SJCRH30 (cell line): Measurements from ENCODE around the gene AHI1. TPM values are rescaled to one million over a fixed set of nuclear protein-coding genes. Genes with fewer than 3 reads are reported as not detected.
"Not testable (repeated sequence)": the region's sequence is repeated elsewhere in the genome, so short reads cannot be mapped to it uniquely, and the experiment has no call there.

ENCODE experiments used
- DNase-seq, 2 experiments: peaks; one replicate each; pipeline ENCODE4 v3.0.0-alpha.2; 2015 to 2020
- H3K27ac ChIP-seq: fragments of 250-450 bp; sonication (Bioruptor Pico); 2 replicates; pipeline ENCODE4 v1.5.1; 2020; ENCODE audit warnings: mild to moderate bottlenecking, moderate library complexity
- H3K27me3 ChIP-seq: fragments of 250-450 bp; sonication (Bioruptor Pico); 2 replicates; pipeline ENCODE4 v1.5.1; 2020; ENCODE audit warnings: mild to moderate bottlenecking, moderate library complexity
- H3K36me3 ChIP-seq: fragments of 250-450 bp; sonication (Bioruptor Pico); 2 replicates; pipeline ENCODE4 v1.5.1; 2020; ENCODE audit warnings: mild to moderate bottlenecking, moderate library complexity
- H3K4me1 ChIP-seq: fragments of 250-450 bp; sonication (Bioruptor Pico); 2 replicates; pipeline ENCODE4 v1.5.1; 2020; ENCODE audit warnings: mild to moderate bottlenecking, moderate library complexity
- H3K4me3 ChIP-seq: fragments of 250-450 bp; sonication (Bioruptor Pico); 2 replicates; pipeline ENCODE4 v1.5.1; 2020; ENCODE audit warnings: mild to moderate bottlenecking, moderate library complexity
- H3K9me3 ChIP-seq: fragments of 250-450 bp; sonication (Bioruptor Pico); replicated peaks from 2 replicates; pipeline ENCODE4 v1.5.1; 2020; ENCODE audit warnings: mild to moderate bottlenecking, moderate library complexity
- total RNA-seq: library from RNA; depleted of rRNA; stranded (reverse); fragments of >200 nt; shearing (Covaris generic); gene quantifications from 2 replicates; pipeline ENCODE4 v1.2.3, GENCODE V29; 2014

Gene AHI1
- total RNA-seq, 1 experiment from 2014 or later: 17.8 TPM

DNA sequence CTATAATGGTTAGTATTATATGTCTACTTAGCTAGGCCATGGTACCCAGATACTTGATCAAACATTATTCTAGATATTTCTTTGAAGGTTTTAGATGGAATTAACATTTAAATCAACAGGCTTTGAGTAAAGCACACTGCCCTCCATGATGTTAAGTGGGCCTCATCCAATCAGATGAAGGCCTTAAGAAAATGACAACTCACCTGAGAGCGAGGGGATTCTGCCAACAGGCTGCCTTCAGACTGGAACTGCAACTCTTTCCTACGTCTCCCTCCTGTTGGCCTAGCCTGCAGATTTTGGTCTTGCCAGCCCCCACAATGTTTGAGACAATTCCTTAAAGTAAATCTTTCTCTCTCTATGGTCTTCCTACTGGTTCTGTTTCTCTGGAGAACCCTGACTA lies 137.3 kb downstream of the AHI1 start:
- Histone ChIP-seq H3K4me1 (no peaks in the 10 kb centered on the region), H3K27me3 (no peaks in the 10 kb centered on the region), H3K9me3 (no peaks in the 10 kb centered on the region), H3K4me3 (no peak overlapping the region), H3K27ac (no peak overlapping the region), H3K36me3 (no peaks in the 10 kb centered on the region)
- no peak for DNase-seq

DNA sequence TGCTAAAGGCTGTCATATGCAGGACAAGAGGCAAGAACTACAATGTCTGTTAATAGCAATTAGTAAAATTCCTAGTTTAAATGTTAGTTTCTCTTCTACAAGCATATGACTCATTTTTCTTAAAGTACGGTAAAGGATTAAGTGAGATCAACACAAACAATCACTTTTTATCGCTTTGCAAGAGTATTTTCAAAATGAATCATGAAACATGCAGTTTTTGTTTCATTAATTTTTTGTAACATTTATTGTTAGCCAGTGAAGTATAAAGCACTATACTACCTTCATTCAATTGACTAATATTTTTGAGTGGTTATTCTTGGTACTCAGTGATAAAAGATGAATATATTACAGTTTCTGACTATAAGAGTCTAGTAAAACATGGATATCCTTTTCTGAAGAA lies 138.6 kb downstream of the AHI1 start:
- H3K36me3 ChIP-seq: no peaks in the 10 kb centered on the region
- H3K9me3 ChIP-seq: no peaks in the 10 kb centered on the region
- DNase-seq: no peak
- no peak overlapping the region for H3K27ac ChIP-seq
- H3K27me3 ChIP-seq: no peaks in the 10 kb centered on the region
- H3K4me3 ChIP-seq: no peak overlapping the region
- H3K4me1 ChIP-seq: no peaks in the 10 kb centered on the region

DNA sequence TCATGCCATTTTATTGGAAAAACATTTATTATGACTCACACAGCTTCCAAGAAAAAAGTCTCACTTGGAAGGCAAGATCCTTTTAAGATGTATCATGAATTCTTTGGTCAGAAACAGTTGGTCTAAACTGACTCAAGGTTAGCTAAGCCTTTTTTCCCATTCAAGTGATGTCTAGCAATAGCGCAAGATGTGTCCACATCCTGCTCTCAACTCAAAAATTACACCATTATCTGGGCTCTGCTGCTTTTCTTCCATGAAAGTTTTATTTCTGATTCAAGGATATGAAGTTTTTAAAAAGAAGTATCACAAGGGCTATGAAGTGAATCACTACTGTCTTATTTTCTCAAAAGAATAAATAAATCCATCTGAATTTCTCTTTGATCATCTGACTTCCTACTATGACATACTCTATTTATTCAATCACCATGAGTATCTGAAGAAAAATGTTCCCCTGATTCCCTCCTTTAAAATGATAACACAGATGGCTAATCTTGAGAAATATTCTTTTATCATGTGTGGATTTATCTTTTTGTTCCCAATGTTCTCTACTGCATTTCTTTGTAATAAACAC lies 139.2 kb downstream of the AHI1 start:
- no peak for DNase-seq
- Histone ChIP-seq H3K36me3 (no peaks in the 10 kb centered on the region), H3K4me3 (no peak overlapping the region), H3K4me1 (no peaks in the 10 kb centered on the region), H3K27me3 (no peaks in the 10 kb centered on the region), H3K27ac (no peak overlapping the region), H3K9me3 (no peaks in the 10 kb centered on the region)

DNA sequence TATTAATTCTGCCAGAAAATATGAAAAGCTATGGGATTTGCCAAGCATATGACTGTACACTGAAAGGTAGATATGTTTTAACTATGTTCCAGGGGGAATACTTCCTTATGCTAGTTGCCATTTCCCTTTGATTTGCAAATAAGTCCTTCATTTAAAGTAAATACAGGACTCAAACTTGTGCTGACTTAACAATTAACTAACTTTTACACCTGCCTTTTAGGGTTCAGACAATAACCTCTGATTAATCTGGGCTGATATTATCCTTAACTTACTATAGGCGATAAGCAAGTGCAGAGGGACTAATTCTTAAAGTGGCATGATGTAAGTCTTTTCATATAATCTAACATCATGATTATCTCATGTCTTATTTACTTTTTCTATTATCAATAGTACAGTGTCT lies 143.1 kb downstream of the AHI1 start:
- H3K4me1 ChIP-seq: no peaks in the 10 kb centered on the region
- H3K4me3 ChIP-seq: no peak overlapping the region
- no peak overlapping the region for H3K27ac ChIP-seq
- H3K36me3 ChIP-seq: no peaks in the 10 kb centered on the region
- no peak for DNase-seq
- H3K27me3 ChIP-seq: no peaks in the 10 kb centered on the region
- no peaks in the 10 kb centered on the region for H3K9me3 ChIP-seq

DNA sequence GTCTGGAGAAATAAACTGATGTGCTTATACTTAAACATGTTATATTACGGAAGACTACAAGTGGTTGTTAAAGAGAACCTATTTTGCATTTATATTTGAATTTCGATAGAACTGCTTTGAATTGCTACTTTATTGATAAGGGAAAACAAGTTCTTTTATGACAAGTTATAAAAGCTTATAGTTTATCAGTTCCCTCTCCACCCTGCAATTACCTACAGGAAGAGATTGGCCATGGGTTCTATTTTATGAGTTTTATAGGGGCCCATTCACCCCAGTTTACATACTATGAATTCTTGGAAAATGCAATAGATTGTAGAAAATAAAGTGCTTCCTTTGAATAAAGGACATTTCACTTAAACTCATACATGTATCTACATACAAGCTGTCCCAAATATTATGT lies 144.4 kb downstream of the AHI1 start:
- Histone ChIP-seq H3K4me3 (no peak overlapping the region), H3K4me1 (no peaks in the 10 kb centered on the region), H3K9me3 (no peaks in the 10 kb centered on the region), H3K27me3 (no peaks in the 10 kb centered on the region), H3K36me3 (no peaks in the 10 kb centered on the region), H3K27ac (no peak overlapping the region)
- DNase-seq: no peak

DNA sequence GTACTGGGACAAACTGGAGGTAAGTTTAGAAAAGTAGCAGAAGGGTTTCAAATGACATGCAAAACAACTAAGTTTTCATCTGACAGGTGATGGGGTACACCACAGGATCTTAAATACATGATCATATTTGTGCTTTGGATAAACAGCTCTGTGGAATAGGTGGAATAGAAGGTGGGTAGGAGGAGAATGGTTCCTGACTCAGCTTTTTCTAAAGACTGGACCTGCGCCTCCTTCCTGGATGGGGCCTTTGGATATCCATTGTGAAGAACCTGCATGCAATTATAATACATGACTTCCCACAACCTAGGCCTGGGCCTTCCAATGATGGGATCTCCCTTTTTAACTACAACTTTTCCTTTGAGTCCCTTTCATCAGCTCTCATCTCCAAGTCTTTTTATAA lies 145.9 kb downstream of the AHI1 start:
- H3K9me3 ChIP-seq: no peaks in the 10 kb centered on the region

DNA sequence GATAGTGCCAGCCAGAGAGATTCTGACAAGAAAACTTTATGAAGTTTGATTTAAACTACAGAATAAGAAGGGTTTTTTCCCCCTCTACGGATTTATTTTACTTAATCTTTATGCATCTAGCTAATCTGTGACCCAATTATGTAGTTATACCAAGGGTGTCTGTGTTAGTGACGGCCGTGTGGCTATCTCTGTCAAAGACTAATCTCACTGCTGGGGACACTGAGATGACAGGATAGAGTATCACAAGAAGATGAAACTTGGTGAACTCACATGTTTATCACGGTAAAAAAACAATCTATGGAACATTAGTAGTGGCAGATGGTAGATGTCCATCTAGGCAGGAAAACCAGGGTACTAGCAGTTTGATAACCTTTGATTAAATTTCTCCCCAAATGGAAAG lies 149.7 kb downstream of the AHI1 start:
- DNase-seq: no peak
- no peaks in the 10 kb centered on the region for H3K36me3 ChIP-seq
- H3K4me3 ChIP-seq: no peak overlapping the region
- no peaks in the 10 kb centered on the region for H3K27me3 ChIP-seq
- peaks cover 6% of the 10 kb centered on the region for H3K4me1 ChIP-seq
- no peaks in the 10 kb centered on the region for H3K9me3 ChIP-seq
- H3K27ac ChIP-seq: no peak overlapping the region

More for the DNA sequence above, 145.9 kb downstream of the AHI1 start:
- Histone ChIP-seq H3K4me3 (no peak overlapping the region), H3K36me3 (no peaks in the 10 kb centered on the region), H3K27me3 (no peaks in the 10 kb centered on the region), H3K27ac (no peak overlapping the region), H3K4me1 (peaks cover 6% of the 10 kb centered on the region)
- DNase-seq: no peak

DNA sequence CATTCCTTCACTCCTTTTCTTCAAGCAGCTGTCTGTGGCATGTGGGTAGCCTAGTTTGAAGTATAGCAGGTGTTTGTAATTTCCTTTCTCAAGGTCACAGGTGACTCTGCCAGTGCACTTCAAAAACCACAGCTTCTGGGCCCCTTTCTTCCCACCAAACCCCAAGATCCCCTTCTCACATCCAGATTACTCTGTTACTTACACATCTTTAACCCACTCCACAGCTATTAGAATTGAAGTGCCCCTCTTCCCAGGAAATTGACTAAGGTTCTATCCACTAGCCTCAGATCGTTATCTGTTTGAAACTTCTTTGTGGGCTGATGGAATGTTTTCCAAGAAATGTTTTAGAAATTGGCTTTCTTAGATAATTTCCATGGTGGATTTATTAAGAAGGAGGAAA lies 150.8 kb downstream of the AHI1 start:
- DNase-seq: peak; percentile 3 to 20

DNA sequence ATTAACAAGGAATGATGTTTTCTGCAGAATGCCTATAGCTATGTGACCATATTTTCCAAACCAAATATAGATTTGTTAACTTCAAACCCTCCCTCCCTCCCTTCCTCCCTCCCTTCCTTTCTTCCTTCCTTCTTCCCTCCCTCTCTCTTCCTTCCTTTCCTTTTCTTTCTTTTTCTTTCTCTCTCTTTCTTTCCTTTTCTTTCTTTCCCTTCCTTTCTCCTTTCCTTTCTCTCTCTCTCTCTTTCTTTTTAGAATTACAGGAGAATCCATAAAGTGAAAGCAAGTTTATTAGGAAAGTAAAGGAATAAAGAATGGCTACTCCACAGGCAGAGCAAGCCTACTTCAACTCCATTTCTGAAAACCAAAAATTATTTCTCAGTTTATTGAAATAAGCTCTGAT lies 153.0 kb downstream of the AHI1 start:
- H3K36me3 ChIP-seq: no peaks in the 10 kb centered on the region
- no peak for DNase-seq
- no peaks in the 10 kb centered on the region for H3K27me3 ChIP-seq
- no peak overlapping the region for H3K27ac ChIP-seq
- H3K4me3 ChIP-seq: no peak overlapping the region
- H3K9me3 ChIP-seq: no peaks in the 10 kb centered on the region
- H3K4me1 ChIP-seq: peaks cover 6% of the 10 kb centered on the region

More for the DNA sequence above, 150.8 kb downstream of the AHI1 start:
- peaks cover 6% of the 10 kb centered on the region for H3K4me1 ChIP-seq
- H3K27me3 ChIP-seq: no peaks in the 10 kb centered on the region
- no peaks in the 10 kb centered on the region for H3K36me3 ChIP-seq
- no peak overlapping the region for H3K27ac ChIP-seq
- H3K9me3 ChIP-seq: no peaks in the 10 kb centered on the region
- H3K4me3 ChIP-seq: no peak overlapping the region

DNA sequence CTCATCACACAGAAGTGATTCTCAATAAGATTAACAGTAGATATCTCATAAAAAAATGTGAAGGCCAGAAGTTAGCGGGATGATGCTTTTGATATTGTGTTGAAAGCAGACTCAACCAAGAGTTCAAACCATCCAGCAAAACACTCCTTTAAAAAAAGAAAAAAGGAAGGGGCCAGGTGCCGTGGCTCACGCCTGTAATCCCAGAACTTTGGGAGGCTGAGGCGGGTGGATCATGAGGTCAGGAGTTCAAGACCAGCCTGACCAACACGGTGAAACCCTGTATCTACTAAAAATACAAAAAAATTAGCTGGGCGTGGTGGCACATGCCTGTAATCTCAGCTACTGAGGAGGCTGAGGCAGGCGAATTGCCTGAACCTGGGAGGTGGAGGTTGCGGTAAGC lies 157.6 kb downstream of the AHI1 start:
- not testable (repeated sequence) for H3K9me3 ChIP-seq, H3K27ac ChIP-seq, H3K4me1 ChIP-seq, H3K36me3 ChIP-seq, H3K27me3 ChIP-seq, H3K4me3 ChIP-seq, DNase-seq

DNA sequence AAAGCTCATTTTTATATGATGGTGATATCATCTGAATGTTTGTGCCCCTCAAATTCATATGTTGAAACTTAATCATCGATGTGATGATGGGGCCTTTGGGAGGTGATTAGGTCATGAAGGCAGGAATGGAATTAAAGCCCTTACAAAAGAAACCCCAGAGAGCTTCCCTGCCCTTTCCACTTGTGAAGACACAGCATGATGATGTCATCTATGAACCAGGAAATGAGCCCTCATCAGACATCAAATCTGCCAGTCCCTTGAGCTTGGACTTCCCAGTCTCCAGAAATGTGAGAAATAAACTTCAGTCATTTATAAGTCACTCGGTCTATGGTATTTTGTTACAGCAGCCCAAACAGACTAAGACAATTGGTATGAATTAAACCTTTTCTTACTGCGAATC lies 163.4 kb downstream of the AHI1 start:
- Histone ChIP-seq H3K36me3 (no peaks in the 10 kb centered on the region), H3K27ac (no peak overlapping the region), H3K27me3 (no peaks in the 10 kb centered on the region), H3K4me3 (no peak overlapping the region), H3K4me1 (no peaks in the 10 kb centered on the region), H3K9me3 (no peaks in the 10 kb centered on the region)
- no peak for DNase-seq

DNA sequence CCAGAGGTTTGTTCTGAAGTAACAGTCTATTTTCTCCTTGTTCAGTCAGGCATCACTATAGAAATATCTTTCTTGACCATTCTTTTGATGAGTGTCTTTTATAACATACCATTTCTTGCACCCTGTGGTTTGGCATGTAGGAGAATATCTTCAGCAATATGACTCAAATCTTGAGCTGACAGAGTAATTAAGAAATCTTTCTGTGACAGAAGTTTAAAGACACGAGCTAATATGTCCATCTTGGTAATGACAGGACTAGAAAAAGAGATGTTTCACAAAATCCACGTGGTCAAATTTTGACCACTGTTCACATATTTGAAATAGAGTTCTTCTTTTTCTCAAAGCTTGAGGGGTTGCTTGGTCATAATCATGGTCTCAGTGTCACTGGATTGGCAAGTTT lies 166.5 kb downstream of the AHI1 start:
- H3K4me3 ChIP-seq: no peak overlapping the region
- no peaks in the 10 kb centered on the region for H3K27me3 ChIP-seq
- no peak for DNase-seq
- H3K4me1 ChIP-seq: no peaks in the 10 kb centered on the region
- no peak overlapping the region for H3K27ac ChIP-seq
- no peaks in the 10 kb centered on the region for H3K9me3 ChIP-seq
- no peaks in the 10 kb centered on the region for H3K36me3 ChIP-seq

DNA sequence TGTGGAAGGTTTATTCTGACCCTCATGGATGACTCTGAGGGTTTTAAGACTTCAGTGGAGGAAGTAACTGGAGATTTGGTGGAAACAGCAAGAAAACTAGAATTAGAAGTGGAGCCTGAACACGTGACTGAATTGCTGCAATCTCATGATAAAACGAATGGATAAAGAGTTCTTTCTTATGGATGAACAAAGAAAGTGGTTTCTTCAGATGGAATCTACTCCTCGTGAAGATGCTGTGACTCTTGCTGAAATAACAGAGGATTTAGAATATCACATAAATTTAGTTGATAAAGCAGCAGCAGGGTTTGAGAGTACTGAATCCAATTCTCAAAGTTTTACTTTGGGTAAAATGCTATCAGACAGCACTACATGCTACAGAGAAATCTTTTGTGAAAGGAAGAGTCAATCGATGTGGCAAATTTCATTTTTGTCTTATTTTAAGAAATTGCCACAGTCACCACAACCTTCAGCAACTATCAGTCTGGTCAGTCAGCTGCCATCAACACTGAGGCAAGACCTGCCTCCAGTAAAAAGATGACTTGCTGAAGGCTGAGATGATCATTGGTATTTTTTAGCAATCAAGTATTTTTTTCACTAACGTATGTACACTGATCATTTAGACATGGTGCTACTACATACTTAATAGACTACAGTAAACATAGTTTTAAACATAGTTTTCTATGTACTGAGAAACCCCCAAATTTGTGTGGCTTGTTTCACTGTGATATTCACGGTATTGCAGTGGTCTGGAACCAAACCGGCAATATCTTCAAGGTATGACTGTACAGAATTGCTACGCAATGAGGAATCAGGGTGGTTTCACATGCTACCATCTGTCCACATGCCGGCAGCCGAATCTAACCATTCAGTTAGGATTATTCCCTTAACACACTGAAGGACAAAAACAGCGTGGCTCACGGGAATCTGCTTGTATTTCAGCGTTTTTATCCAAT lies 167.4 kb downstream of the AHI1 start:
- H3K27me3 ChIP-seq: no peaks in the 10 kb centered on the region
- no peaks in the 10 kb centered on the region for H3K4me1 ChIP-seq
- no peak overlapping the region for H3K27ac ChIP-seq
- no peak for DNase-seq
- no peak overlapping the region for H3K4me3 ChIP-seq
- no peaks in the 10 kb centered on the region for H3K9me3 ChIP-seq
- H3K36me3 ChIP-seq: no peaks in the 10 kb centered on the region

DNA sequence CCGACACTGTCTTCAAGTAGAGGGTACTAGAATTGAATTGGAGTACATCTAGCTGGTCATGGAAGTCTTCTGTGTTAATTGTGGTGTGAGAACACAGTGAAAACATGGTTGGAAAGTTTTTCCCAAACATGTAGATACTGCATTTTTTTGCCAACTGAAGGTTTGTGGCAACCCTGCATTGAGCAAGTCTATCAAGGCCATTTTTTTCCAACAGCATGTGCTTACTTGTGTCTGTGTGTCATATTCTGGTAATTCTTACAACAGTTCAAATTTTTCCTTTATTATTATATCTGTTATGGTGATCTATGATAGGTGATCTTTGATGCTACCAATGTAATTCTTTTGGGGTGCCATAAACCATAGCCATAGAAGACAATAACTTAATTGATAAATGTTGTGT lies 169.4 kb downstream of the AHI1 start:
- no peaks in the 10 kb centered on the region for H3K27me3 ChIP-seq

DNA sequence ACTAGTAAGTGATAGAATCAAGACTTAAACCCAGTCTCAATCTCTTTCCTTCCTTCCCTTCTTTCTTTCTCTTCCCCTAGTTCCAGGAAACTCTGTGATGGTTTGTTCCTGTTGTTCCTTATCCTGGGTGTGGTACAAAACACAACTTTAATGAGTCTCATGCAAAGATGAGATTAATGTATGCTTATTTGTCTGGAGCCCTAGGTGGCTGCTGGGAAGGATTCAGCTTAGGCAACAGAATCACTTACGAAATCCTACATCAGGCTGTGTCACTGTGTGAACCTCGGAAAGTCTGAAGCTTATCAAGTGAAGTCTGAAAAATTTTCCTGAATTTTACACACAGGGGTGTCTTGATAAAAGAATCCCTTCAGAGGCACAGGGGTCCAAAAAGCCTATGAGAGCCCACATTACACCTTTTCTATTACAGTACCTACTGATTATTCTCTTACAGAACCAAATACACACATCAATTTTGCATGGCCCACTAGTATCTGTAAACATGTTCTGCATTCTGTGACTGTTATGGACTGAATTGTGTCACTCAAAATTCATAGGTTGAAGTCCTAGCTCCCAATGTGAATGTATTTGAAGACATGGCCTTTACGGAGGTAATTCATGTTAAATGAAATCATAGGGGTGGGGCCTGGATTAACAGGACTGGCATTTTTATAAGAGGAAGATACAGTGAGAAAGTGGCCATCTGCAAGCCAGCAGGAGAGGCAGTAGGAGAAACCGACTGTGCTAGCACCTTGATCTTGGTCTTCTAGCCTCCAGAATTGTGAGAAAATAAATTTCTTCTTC lies 171.7 kb downstream of the AHI1 start:
- no peaks in the 10 kb centered on the region for H3K27me3 ChIP-seq
- no peaks in the 10 kb centered on the region for H3K36me3 ChIP-seq
- H3K9me3 ChIP-seq: no peaks in the 10 kb centered on the region
- H3K27ac ChIP-seq: no peak overlapping the region
- DNase-seq: no peak
- H3K4me1 ChIP-seq: no peaks in the 10 kb centered on the region
- no peak overlapping the region for H3K4me3 ChIP-seq

More for the DNA sequence above, 169.4 kb downstream of the AHI1 start:
- DNase-seq: no peak
- H3K36me3 ChIP-seq: no peaks in the 10 kb centered on the region
- H3K4me3 ChIP-seq: no peak overlapping the region
- H3K9me3 ChIP-seq: no peaks in the 10 kb centered on the region
- no peak overlapping the region for H3K27ac ChIP-seq
- no peaks in the 10 kb centered on the region for H3K4me1 ChIP-seq
